ENCODE measurements around the gene C3orf20. TPM values are rescaled to one million over a fixed set of nuclear protein-coding genes. Genes with fewer than 3 reads are reported as not detected.

Gene C3orf20
- total and polyA plus RNA-seq, 9 of the 15 experiments (the other 6 are each of a cell fraction or from before 2014, with no cell fraction given): 0.04 TPM; not detected in 8

DNA sequence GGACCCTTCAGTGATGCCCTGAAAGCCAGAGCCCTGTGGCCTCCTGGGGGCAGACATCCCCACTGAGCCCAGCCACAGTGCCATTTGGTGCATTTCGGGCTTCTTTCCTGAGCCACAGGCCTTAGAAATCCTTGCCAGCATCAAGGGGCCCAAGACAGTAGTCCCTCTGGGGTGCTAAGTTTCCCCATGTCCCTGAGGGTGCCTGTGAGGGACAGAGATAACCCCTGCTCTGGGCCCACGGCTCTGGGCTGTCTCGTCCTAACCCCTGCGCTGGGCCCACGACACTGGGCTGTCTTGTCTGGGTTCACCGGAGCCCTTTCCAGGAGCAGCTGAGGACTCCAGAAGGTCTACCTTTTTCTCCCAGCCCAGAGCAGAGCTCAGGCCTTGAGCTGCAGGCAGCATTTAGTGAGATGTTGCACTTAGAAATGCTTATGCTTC is 98.8 kb downstream of the C3orf20 start (continued):
- TF ChIP-seq JUN (IDR thresholded peaks at IDR 0.05; ENCODE audit: borderline replicate concordance, low read depth, low read length) (no peak), JUN (CRISPR knock-in tag; IDR thresholded peaks at IDR 0.05; ENCODE audit: borderline replicate concordance) (no peak)

DNA sequence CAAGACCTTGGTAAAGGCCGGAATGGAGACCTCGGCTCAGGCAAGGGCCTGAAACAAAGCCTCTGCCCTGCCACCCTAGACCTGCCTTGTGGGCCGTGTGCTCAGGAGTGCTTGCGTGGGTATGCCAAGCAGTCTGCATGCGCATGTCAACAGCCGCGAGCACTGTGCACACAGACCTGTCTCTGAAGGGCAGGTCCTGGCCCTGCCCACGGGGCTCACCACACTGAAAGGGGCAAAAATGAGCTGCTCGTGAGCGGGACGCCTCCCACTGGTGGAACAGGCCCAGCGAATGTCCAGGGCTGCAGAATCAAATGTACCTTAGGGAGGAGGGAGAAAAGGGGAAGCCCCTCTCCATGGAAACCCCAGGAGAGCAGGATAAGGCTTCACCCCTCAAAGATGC is 99.5 kb downstream of the C3orf20 start:
- no peaks in the 10 kb centered on the region for H4K20me1 ChIP-seq (replicated peaks; ENCODE audit: control insufficient read depth, insufficient read depth, low read length)
- no peaks in the 10 kb centered on the region for H3K36me3 ChIP-seq (ENCODE audit: control insufficient read depth, insufficient read depth, low read length)
- H3K79me2 ChIP-seq (ENCODE audit: control insufficient read depth, insufficient read depth, low read length): no peaks in the 10 kb centered on the region
- peaks cover 0 to 8% of the 10 kb centered on the region in 2 experiments; a peak in 2 of 5 replicates for H3K4me1 ChIP-seq (replicated peaks in 1 of 2; ENCODE audit: control insufficient read depth in 2 of 2, insufficient read depth in 2 of 2, low read length in 2 of 2)
- WGBS (ENCODE audit: insufficient coverage, low coverage, missing lambda C conversion rate): 7% methylated on average over 12 of the region's 12 CpGs
- FAIRE-seq: no peak
- H3K27me3 ChIP-seq (ENCODE audit: control insufficient read depth in 2 of 2, insufficient read depth in 2 of 2, low read length in 2 of 2): peaks cover 30 to 60% of the 10 kb centered on the region in 2 experiments; a peak in 4 of 5 replicates
- no TSS peak for BruUV-seq (replicated peaks)
- no peak overlapping the region for H3K27ac ChIP-seq (ENCODE audit: extremely low read depth, low read depth, low read length)
- POLR2A ChIA-PET: interaction anchor here (0.6 to 1.0 kb wide), 2 partner anchors 78 to 174 kb away, joined by 3 to 5 read pairs; no protein-coding TSS in a partner anchor
- peak; percentile 59 for ATAC-seq
- H2AFZ ChIP-seq (ENCODE audit: low read depth, low read length): no peak overlapping the region
- H3K9me3 ChIP-seq (replicated peaks; ENCODE audit: control insufficient read depth, insufficient read depth, low read depth, low read length): no peaks in the 10 kb centered on the region; the same call in 1 of the 2 replicates
- peak overlapping the region in 1 of 2 experiments; percentile 49; a peak in 1 of 4 replicates for H3K9ac ChIP-seq (ENCODE audit: insufficient read depth in 1 of 2, low read depth in 2 of 2, low read length in 2 of 2)
- H3K9me1 ChIP-seq (ENCODE audit: control insufficient read depth, insufficient read depth, low read length): peaks cover 4% of the 10 kb centered on the region
- DNase-seq (ENCODE audit: extremely low read depth in 1 of 4, low spot score in 3 of 4): no peak
- in situ Hi-C loops (cut with MboI): no loop called here
- CTCF ChIA-PET (ENCODE audit: low intra/inter-chr PET ratio): no interaction called here
- TF ChIP-seq, protein P1, sequence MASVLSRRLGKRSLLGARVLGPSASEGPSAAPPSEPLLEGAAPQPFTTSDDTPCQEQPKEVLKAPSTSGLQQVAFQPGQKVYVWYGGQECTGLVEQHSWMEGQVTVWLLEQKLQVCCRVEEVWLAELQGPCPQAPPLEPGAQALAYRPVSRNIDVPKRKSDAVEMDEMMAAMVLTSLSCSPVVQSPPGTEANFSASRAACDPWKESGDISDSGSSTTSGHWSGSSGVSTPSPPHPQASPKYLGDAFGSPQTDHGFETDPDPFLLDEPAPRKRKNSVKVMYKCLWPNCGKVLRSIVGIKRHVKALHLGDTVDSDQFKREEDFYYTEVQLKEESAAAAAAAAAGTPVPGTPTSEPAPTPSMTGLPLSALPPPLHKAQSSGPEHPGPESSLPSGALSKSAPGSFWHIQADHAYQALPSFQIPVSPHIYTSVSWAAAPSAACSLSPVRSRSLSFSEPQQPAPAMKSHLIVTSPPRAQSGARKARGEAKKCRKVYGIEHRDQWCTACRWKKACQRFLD (CRISPR knock-in tag; IDR thresholded peaks at IDR 0.05): no peak
- TF ChIP-seq RAD21 (CRISPR knock-in tag; conservative IDR thresholded peaks at IDR 0.05 in 1 of 2, IDR thresholded peaks at IDR 0.05 in 1 of 2) (peak in 1 of 2 experiments; percentile 29; a peak in 1 of 4 replicates), ZNF239 (CRISPR knock-in tag; IDR thresholded peaks at IDR 0.05) (no peak), SPI1 (IDR thresholded peaks at IDR 0.05; ENCODE audit: borderline replicate concordance, low read depth, low read length) (peak; percentile 49; the same call in 1 of the 2 replicates)
- TF ChIP-seq, protein P2, sequence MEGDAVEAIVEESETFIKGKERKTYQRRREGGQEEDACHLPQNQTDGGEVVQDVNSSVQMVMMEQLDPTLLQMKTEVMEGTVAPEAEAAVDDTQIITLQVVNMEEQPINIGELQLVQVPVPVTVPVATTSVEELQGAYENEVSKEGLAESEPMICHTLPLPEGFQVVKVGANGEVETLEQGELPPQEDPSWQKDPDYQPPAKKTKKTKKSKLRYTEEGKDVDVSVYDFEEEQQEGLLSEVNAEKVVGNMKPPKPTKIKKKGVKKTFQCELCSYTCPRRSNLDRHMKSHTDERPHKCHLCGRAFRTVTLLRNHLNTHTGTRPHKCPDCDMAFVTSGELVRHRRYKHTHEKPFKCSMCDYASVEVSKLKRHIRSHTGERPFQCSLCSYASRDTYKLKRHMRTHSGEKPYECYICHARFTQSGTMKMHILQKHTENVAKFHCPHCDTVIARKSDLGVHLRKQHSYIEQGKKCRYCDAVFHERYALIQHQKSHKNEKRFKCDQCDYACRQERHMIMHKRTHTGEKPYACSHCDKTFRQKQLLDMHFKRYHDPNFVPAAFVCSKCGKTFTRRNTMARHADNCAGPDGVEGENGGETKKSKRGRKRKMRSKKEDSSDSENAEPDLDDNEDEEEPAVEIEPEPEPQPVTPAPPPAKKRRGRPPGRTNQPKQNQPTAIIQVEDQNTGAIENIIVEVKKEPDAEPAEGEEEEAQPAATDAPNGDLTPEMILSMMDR (IDR thresholded peaks at IDR 0.05 in 2 of 3, conservative IDR thresholded peaks at IDR 0.05 in 1 of 3; ENCODE audit: insufficient read depth in 2 of 3, low read depth in 1 of 3, low read length in 3 of 3): peak in 1 of 3 experiments; percentile 36; a peak in 2 of 6 replicates
- H3K4me2 ChIP-seq (ENCODE audit: insufficient read depth, low read length): no peak overlapping the region
- no peak overlapping the region for H3K4me3 ChIP-seq
- intact Hi-C loops (cut with micrococcal nuclease): no loop called here
